ENCODE measurements around the gene VPS13D. TPM values are rescaled to one million over a fixed set of nuclear protein-coding genes. Genes with fewer than 3 reads are reported as not detected.

VPS13D gene
- total and polyA plus RNA-seq, 11 donors, result 32.1 to 301 (median 90.7) TPM

DNA sequence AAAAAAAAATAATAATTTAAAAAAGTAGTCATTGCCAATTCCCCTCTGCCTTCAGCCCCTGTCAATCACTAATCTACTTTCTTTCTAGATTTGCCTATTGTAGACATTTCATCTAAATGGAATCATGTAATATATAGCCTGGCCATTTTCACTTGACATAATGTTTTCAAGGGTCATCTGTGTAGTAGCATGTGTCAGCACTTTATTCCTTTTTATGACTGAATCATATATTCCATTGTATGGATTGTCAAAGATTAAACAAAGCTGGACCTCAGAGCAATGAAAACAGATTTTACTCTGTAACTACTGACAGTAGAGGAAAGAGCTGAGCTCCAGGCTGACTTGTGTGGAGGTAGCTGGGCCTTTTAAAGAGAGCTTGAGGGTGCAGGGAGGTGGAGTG, 15.9 kb downstream of the VPS13D start:
- no peak overlapping the region for H3K27ac ChIP-seq
- H3K36me3 ChIP-seq, result peaks cover 10 to 100% (median 95%) of the 10 kb centered on the region in 9 donors
- DNase-seq (no peak), ATAC-seq (no peak)
- H3K9me3 ChIP-seq, result no peaks in the 10 kb centered on the region
- no peak overlapping the region for H3K4me3 ChIP-seq
- TF ChIP-seq, protein P1, sequence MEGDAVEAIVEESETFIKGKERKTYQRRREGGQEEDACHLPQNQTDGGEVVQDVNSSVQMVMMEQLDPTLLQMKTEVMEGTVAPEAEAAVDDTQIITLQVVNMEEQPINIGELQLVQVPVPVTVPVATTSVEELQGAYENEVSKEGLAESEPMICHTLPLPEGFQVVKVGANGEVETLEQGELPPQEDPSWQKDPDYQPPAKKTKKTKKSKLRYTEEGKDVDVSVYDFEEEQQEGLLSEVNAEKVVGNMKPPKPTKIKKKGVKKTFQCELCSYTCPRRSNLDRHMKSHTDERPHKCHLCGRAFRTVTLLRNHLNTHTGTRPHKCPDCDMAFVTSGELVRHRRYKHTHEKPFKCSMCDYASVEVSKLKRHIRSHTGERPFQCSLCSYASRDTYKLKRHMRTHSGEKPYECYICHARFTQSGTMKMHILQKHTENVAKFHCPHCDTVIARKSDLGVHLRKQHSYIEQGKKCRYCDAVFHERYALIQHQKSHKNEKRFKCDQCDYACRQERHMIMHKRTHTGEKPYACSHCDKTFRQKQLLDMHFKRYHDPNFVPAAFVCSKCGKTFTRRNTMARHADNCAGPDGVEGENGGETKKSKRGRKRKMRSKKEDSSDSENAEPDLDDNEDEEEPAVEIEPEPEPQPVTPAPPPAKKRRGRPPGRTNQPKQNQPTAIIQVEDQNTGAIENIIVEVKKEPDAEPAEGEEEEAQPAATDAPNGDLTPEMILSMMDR (IDR thresholded peaks at IDR 0.05), result no peak
- no peak for TF ChIP-seq POLR2A (IDR thresholded peaks at IDR 0.05)
- H3K27me3 ChIP-seq, result no peaks in the 10 kb centered on the region
- intact Hi-C loops (cut with DNase I), result loop anchor here in 1 of 10 donors (10.0 kb wide), 1 partner anchor 139 kb away; no protein-coding TSS in a partner anchor
- H3K4me1 ChIP-seq, result no peaks in the 10 kb centered on the region

DNA sequence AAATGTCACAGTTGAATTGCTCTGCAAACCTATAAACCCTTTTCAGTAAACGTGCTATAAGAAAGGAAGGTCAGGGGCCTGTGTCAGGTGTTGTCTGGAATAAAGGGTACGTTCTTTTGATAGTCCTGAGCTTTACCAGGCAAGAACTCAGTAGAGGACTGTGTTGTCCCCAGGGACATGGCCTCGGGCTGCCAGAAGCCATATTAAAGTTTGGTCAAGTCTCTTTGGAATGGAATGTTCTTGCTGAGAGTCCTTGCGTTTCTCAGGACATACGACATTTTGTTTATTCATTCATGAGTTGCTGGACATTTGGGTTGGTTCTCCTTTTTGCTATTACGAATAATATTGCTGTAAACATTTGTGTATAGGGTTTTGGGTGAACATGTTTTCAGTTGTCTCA, 16.8 kb downstream of the VPS13D start:
- intact Hi-C loops (cut with DNase I), result loop anchor here in 1 of 10 donors (10.0 kb wide), 1 partner anchor 138 kb away; no protein-coding TSS in a partner anchor
- Histone ChIP-seq H3K27me3 (no peaks in the 10 kb centered on the region), H3K9me3 (no peaks in the 10 kb centered on the region), H3K27ac (no peak overlapping the region), H3K4me1 (no peaks in the 10 kb centered on the region), H3K4me3 (no peak overlapping the region), H3K36me3 (peaks cover 10 to 98% (median 93%) of the 10 kb centered on the region in 9 donors)
- ATAC-seq, result no peak
- no peak for DNase-seq
- no peak for TF ChIP-seq POLR2A (IDR thresholded peaks at IDR 0.05)
- TF ChIP-seq, protein P1 (IDR thresholded peaks at IDR 0.05), result no peak
- 72 to 81% (median 79%) methylated on average over 6 of the region's 6 CpGs for WGBS, 4 donors

DNA sequence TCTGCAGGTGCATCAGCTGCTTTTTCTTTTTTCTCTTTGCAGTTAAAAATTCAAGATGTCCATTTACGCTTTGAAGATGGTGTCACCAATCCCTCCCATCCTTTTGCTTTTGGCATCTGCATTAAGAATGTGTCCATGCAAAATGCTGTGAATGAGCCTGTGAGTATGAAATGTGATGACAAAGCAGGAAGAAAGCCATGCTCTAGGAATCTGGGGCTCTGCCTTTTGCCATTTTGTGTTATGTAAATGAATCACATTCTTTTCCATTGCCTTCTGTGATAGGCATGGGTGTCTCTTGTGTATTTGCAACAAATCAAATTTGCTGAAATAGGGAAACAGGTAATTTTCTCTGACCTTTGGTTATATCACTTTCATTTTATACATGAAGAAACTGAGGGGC, 19.4 kb downstream of the VPS13D start:
- ATAC-seq (no peak), DNase-seq (no peak)
- intact Hi-C loops (cut with DNase I), result loop anchor here in 1 of 10 donors (10.0 kb wide), 1 partner anchor 136 kb away; no protein-coding TSS in a partner anchor
- peaks cover 7 to 98% (median 98%) of the 10 kb centered on the region in 9 donors for H3K36me3 ChIP-seq
- no peak overlapping the region for H3K4me3 ChIP-seq
- H3K9me3 ChIP-seq, result no peaks in the 10 kb centered on the region
- 85 to 97% (median 94%) methylated on average over 1 of the region's 1 CpG for WGBS, 4 donors
- TF ChIP-seq, protein P1 (IDR thresholded peaks at IDR 0.05), result no peak
- no peak for TF ChIP-seq POLR2A (IDR thresholded peaks at IDR 0.05)
- no peak overlapping the region for H3K27ac ChIP-seq
- no peaks in the 10 kb centered on the region for H3K4me1 ChIP-seq
- no peaks in the 10 kb centered on the region for H3K27me3 ChIP-seq

DNA sequence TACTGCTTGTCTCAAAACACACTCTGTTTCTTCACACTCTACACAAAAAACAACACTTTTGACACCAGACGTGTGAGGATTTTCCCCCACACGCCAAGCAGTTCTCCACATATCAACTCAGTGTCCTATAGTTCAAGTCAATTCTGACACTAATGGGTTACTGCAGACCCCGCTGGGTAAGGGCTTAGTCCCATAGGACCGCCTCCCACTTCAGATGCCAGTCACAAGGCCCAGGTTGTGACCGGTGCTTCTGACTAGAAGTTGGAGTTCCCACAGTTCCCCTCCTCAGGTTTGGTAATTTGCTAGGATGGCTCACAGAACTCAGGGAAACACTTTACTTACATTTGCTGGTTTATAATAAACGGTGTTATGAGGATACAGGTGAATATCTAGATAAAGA, 19.9 kb downstream of the VPS13D start:
- intact Hi-C loops (cut with DNase I), result loop anchor here in 1 of 10 donors (10.0 kb wide), 1 partner anchor 135 kb away; no protein-coding TSS in a partner anchor
- WGBS, 4 donors, result 72 to 85% (median 78%) methylated on average over 6 of the region's 6 CpGs
- H3K27me3 ChIP-seq, result no peaks in the 10 kb centered on the region
- H3K4me1 ChIP-seq, result no peaks in the 10 kb centered on the region
- H3K4me3 ChIP-seq, result no peak overlapping the region
- no peak for ATAC-seq
- DNase-seq, result no peak
- TF ChIP-seq, protein P1 (IDR thresholded peaks at IDR 0.05), result no peak
- TF ChIP-seq POLR2A (IDR thresholded peaks at IDR 0.05), result no peak
- H3K9me3 ChIP-seq, result no peaks in the 10 kb centered on the region
- H3K36me3 ChIP-seq, result peaks cover 4 to 98% (median 98%) of the 10 kb centered on the region in 9 donors
- no peak overlapping the region for H3K27ac ChIP-seq
